Measurements from ENCODE around the gene FOXP1. TPM values are rescaled to one million over a fixed set of nuclear protein-coding genes. Genes with fewer than 3 reads are reported as not detected.

Gene FOXP1
- total RNA-seq, 1 donor from 2014 or later, result 26.1 TPM

DNA sequence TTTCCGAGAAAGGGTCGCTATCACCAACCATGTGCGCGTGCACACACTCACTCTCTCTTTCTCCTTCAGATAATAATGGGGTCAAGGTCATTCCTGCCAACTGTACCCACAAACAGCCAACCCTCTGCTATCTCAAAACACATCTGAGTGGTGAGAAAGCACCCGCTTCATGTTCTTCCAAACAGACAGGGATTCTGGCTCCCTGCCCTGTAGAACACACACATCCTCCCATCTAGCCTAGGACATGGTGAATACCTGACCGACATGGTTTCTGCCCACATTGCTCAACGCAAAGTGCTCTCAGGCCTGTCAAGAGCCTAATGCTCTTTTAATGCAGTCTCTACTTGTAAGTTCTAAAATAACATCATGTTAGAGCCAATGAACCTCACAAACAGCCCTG is 302.2 kb downstream of the FOXP1 start:
- H3K4me3 ChIP-seq (ENCODE audit: low read depth, low read length), result no peak overlapping the region
- TF ChIP-seq, protein P1, sequence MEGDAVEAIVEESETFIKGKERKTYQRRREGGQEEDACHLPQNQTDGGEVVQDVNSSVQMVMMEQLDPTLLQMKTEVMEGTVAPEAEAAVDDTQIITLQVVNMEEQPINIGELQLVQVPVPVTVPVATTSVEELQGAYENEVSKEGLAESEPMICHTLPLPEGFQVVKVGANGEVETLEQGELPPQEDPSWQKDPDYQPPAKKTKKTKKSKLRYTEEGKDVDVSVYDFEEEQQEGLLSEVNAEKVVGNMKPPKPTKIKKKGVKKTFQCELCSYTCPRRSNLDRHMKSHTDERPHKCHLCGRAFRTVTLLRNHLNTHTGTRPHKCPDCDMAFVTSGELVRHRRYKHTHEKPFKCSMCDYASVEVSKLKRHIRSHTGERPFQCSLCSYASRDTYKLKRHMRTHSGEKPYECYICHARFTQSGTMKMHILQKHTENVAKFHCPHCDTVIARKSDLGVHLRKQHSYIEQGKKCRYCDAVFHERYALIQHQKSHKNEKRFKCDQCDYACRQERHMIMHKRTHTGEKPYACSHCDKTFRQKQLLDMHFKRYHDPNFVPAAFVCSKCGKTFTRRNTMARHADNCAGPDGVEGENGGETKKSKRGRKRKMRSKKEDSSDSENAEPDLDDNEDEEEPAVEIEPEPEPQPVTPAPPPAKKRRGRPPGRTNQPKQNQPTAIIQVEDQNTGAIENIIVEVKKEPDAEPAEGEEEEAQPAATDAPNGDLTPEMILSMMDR (conservative IDR thresholded peaks at IDR 0.05; ENCODE audit: low read depth, low read length), result no peak
- no peak for DNase-seq (ENCODE audit: low read depth)

DNA sequence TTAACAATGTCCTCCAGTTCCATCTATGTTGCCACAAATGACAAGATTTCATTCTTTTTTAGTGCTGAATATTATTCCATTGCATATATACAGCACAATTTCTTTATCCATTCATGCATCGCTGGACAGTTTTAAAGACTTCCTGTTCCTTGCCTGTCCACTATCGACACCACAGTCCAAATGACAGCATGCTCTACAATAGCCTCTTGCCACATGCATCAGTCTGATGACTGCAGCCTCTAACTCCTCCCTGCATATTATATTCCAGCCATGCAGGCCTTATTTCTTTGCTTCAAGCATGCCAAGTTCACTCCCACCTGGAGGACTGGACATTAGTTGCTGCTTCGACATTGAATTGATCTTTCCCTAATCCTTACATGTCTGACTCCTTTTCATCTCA is 306.2 kb downstream of the FOXP1 start:
- TF ChIP-seq, protein P1 (conservative IDR thresholded peaks at IDR 0.05; ENCODE audit: low read depth, low read length), result no peak
- DNase-seq (ENCODE audit: low read depth), result no peak
- no peak overlapping the region for H3K4me3 ChIP-seq (ENCODE audit: low read depth, low read length)

DNA sequence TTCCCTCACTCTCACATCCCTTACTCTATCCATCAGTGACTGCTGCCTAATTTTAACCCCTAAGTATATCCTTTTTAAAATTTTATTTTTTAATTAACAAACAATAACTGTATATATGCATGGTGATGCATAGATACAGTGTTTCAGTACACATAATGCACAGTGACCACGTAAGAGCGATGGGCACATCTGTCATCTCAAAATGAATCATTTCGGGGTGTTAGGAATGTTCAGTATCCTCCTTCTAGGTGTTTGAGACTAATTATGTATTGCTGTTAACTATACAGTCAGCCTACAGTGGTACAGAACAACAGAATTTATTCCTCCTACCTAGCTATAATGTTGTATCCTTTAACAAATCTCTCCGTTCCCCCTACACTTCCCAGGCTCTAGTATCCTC is 307.0 kb downstream of the FOXP1 start:
- TF ChIP-seq, protein P1 (conservative IDR thresholded peaks at IDR 0.05; ENCODE audit: low read depth, low read length), result no peak
- DNase-seq (ENCODE audit: low read depth), result no peak

DNA sequence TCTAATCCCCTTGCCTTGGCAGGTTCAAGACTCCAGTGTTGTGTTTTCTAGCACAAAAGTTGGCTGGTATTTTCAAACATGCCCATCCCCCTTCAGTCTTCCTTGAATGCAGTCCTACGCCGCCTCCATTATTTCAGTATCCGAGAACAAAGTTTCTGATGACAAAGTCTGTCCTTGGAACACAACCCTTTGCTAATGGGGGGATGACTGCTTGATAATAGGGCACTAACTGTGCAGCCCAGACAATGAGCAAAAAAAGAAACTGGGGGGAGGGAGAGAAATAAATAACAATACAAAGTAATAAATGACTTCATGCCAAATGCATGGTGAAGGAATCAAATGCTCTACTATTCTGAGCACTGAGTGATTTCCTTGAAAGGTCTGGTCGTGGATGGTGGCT is 310.1 kb downstream of the FOXP1 start:
- H3K4me3 ChIP-seq (ENCODE audit: low read depth, low read length), result no peak overlapping the region
- TF ChIP-seq, protein P1 (conservative IDR thresholded peaks at IDR 0.05; ENCODE audit: low read depth, low read length), result no peak
- no peak for DNase-seq (ENCODE audit: low read depth)

More for the DNA sequence above, 307.0 kb downstream of the FOXP1 start:
- no peak overlapping the region for H3K4me3 ChIP-seq (ENCODE audit: low read depth, low read length)

DNA sequence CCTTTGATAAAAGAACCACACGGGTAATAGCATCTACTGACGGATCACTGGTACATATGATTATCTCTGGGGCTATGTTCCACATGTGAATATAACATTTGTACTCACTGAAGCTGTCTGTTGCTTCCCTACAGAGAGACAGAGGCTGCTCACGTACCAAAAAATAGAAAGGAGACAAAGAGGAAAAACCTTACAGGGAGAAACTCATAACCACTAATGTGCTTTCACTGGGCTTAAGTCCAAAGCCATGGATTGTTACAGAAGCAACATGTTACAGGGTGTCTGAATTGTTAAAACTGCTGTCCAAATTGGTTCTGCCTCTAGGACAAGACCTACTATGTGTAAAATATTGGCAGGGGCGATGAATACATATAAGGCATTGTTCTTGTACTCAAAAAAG is 311.9 kb downstream of the FOXP1 start:
- no peak overlapping the region for H3K4me3 ChIP-seq (ENCODE audit: low read depth, low read length)
- DNase-seq (ENCODE audit: low read depth), result no peak
- TF ChIP-seq, protein P1 (conservative IDR thresholded peaks at IDR 0.05; ENCODE audit: low read depth, low read length), result no peak

DNA sequence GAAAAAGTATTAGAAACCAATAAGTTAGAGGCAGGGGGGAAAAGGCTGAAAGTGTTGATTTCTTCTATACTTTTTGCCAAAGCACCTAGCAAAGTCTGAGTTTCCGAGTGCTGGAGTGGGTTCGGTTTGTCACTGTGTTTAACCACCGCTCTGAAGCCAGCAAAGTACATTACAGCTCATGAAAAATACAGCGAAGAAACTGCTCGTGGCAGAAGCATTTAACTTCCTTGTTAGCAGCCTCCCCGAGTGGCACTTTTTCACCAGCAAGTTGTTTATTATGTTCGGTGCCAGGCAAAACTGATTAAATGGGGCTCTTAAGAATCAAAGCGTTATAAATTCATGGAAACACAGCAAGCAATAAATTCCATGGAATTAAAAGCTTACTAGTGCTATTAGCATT is 313.6 kb downstream of the FOXP1 start:
- H3K4me3 ChIP-seq (ENCODE audit: low read depth, low read length), result no peak overlapping the region
- DNase-seq (ENCODE audit: low read depth), result no peak
- TF ChIP-seq, protein P1 (conservative IDR thresholded peaks at IDR 0.05; ENCODE audit: low read depth, low read length), result no peak

DNA sequence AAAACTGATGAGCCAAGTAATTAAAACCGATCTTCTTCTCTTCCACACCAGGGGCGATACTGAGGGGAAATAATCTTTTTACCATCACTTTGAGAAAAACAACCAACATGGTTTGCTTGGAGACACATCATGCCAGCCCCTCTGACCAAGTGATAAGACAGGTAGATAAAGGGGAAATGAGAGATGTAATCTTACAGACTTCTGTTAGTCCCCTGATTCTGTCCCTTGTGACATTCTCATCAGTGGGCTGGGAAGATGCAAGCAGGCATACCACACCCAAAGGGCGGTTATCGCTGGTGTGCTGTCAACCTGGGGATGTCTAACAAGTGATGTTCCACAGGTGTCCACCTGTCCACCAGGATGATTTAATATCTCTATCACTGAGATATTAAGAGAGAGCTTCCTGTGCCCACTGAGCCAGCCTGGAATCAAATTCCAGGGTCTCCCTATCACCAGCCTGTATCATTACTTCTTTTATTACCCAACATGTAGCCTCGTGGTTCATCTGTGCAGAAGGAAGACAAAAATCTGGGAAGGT is 315.0 kb downstream of the FOXP1 start:
- TF ChIP-seq, protein P1 (conservative IDR thresholded peaks at IDR 0.05; ENCODE audit: low read depth, low read length), result no peak
- DNase-seq (ENCODE audit: low read depth), result no peak
- no peak overlapping the region for H3K4me3 ChIP-seq (ENCODE audit: low read depth, low read length)
